Urinary bladder (tissue), 4 donors: ENCODE results near the gene TMPRSS4. TPM values are rescaled to one million over a fixed set of nuclear protein-coding genes. Genes with fewer than 3 reads are reported as not detected.

ENCODE experiments used
- DNase-seq: peaks from one replicate; pipeline ENCODE4 v3.0.0-alpha.2; 2015; ENCODE audit errors: extremely low spot score
- H3K27ac ChIP-seq: one replicate; pipeline ENCODE4 v1.5.1; 2013; ENCODE audit warnings: low read depth, mild to moderate bottlenecking, moderate library complexity
- H3K36me3 ChIP-seq: one replicate; pipeline ENCODE4 v1.6.1; 2013; ENCODE audit warnings: mild to moderate bottlenecking, moderate library complexity; ENCODE audit not compliant: insufficient read depth
- H3K4me1 ChIP-seq: one replicate; pipeline ENCODE4 v1.6.1; 2013; ENCODE audit warnings: mild to moderate bottlenecking, moderate library complexity; ENCODE audit not compliant: insufficient read depth
- H3K4me3 ChIP-seq: one replicate; pipeline ENCODE4 v1.5.1; 2013; ENCODE audit warnings: low read depth, low read length
- WGBS: extraction: QIAGEN DNeasy Blood & Tissue Kit; methylation state at CpG from one replicate; pipeline ENCODE4 v1.1.7; 2013; 5-methylcytosine and 5-hydroxymethylcytosine counted together
- polyA plus RNA-seq: library from polyadenylated mRNA; stranded (reverse); fragments of 200-250 nt; gene quantifications from one replicate; pipeline ENCODE4 v1.2.3, GENCODE V29; 2013
- total RNA-seq: library from RNA; depleted of rRNA; stranded (reverse); fragments of >200 nt; gene quantifications from one replicate; pipeline ENCODE4 v1.2.3, GENCODE V29; 2014
- donor health status: healthy with polysubstance abuse.
- donor health status: healthy.

TMPRSS4 gene
- total and polyA plus RNA-seq, 2 donors: 15.0 to 27.9 TPM

- H3K27ac ChIP-seq: peak overlapping the region; percentile 50
These were observed 2.1 kb downstream of the TMPRSS4 start for GRCh38 chr11:118078911-118079411.

GRCh38 chr11:118079491-118079890, 2.6 kb downstream of the TMPRSS4 start:
- 69% methylated on average over 10 of the region's 10 CpGs for WGBS
- Histone ChIP-seq H3K4me3 (no peak overlapping the region), H3K36me3 (no peaks in the 10 kb centered on the region), H3K27ac (peak overlapping the region; percentile 50), H3K4me1 (no peaks in the 10 kb centered on the region)
- DNase-seq: no peak

More at GRCh38 chr11:118078911-118079411, 2.1 kb downstream of the TMPRSS4 start:
- no peak overlapping the region for H3K4me3 ChIP-seq
- WGBS: 56% methylated on average over 5 of the region's 5 CpGs
- no peaks in the 10 kb centered on the region for H3K36me3 ChIP-seq
- no peak for DNase-seq
- H3K4me1 ChIP-seq: no peaks in the 10 kb centered on the region

GRCh38 chr11:118080296-118080695, 3.4 kb downstream of the TMPRSS4 start:
- no peak overlapping the region for H3K4me3 ChIP-seq
- no peak for DNase-seq
- H3K36me3 ChIP-seq: no peaks in the 10 kb centered on the region
- 89% methylated on average over 5 of the region's 5 CpGs for whole genome bisulfite sequencing
- peak overlapping the region; percentile 50 for H3K27ac ChIP-seq
- no peaks in the 10 kb centered on the region for H3K4me1 ChIP-seq

- H3K4me3 ChIP-seq: no peak overlapping the region
- no peak for DNase-seq
- WGBS: 63% methylated on average over 18 of the region's 18 CpGs
- no peaks in the 10 kb centered on the region for H3K36me3 ChIP-seq
- no peak overlapping the region for H3K27ac ChIP-seq
- H3K4me1 ChIP-seq: no peaks in the 10 kb centered on the region
These were observed 4.5 kb downstream of the TMPRSS4 start for GRCh38 chr11:118081241-118081958.

- no peak for DNase-seq
- no peak overlapping the region for H3K4me3 ChIP-seq
- 66% methylated on average over 21 of the region's 21 CpGs for WGBS
- no peak overlapping the region for H3K27ac ChIP-seq
- H3K36me3 ChIP-seq: no peaks in the 10 kb centered on the region
- no peaks in the 10 kb centered on the region for H3K4me1 ChIP-seq
These were observed 6.1 kb downstream of the TMPRSS4 start for GRCh38 chr11:118082880-118083552.

- Histone ChIP-seq H3K27ac (peak overlapping the region; percentile 11), H3K4me3 (no peak overlapping the region), H3K36me3 (no peaks in the 10 kb centered on the region), H3K4me1 (no peaks in the 10 kb centered on the region)
- WGBS: 16% methylated on average over 4 of the region's 4 CpGs
- DNase-seq: no peak
These were observed 7.4 kb downstream of the TMPRSS4 start for GRCh38 chr11:118084247-118084646.

- H3K36me3 ChIP-seq: no peaks in the 10 kb centered on the region
- no peaks in the 10 kb centered on the region for H3K4me1 ChIP-seq
- H3K4me3 ChIP-seq: no peak overlapping the region
- no peak overlapping the region for H3K27ac ChIP-seq
- DNase-seq: no peak
These were observed 7.8 kb downstream of the TMPRSS4 start for GRCh38 chr11:118084656-118085055.

- Histone ChIP-seq H3K4me1 (no peaks in the 10 kb centered on the region), H3K4me3 (no peak within 1 kb of the TSS), H3K27ac (no peak within 1 kb of the TSS), H3K36me3 (no peaks in the 10 kb centered on the region)
- DNase-seq: no peak
- WGBS: 69% methylated on average over 5 of the region's 5 CpGs
These were observed 10.3 kb downstream of the TMPRSS4 start, which contains the start of gene SMIM35 for GRCh38 chr11:118086913-118087768. SMIM35 (minus strand) TSS chr11:118086963; CDS start chr11:118086757, 206 bp downstream.

- H3K27ac ChIP-seq: no peak overlapping the region
- WGBS: 89% methylated on average over 6 of the region's 6 CpGs
These were observed 11.1 kb downstream of the TMPRSS4 start for GRCh38 chr11:118087931-118088330.

GRCh38 chr11:118088531-118088930, 11.7 kb downstream of the TMPRSS4 start:
- Histone ChIP-seq H3K4me1 (no peaks in the 10 kb centered on the region), H3K36me3 (no peaks in the 10 kb centered on the region), H3K4me3 (no peak overlapping the region), H3K27ac (no peak overlapping the region)
- 62% methylated on average over 4 of the region's 4 CpGs for WGBS
- DNase-seq: no peak

More at GRCh38 chr11:118087931-118088330, 11.1 kb downstream of the TMPRSS4 start:
- no peak for DNase-seq
- H3K4me3 ChIP-seq: no peak overlapping the region
- no peaks in the 10 kb centered on the region for H3K36me3 ChIP-seq
- H3K4me1 ChIP-seq: no peaks in the 10 kb centered on the region

- WGBS: 66% methylated on average over 7 of the region's 7 CpGs
- H3K4me3 ChIP-seq: no peak overlapping the region
- no peaks in the 10 kb centered on the region for H3K36me3 ChIP-seq
- DNase-seq: no peak
- H3K4me1 ChIP-seq: no peaks in the 10 kb centered on the region
- no peak overlapping the region for H3K27ac ChIP-seq
These were observed 13.8 kb downstream of the TMPRSS4 start for GRCh38 chr11:118090545-118091162.

GRCh38 chr11:118091690-118092089, 14.8 kb downstream of the TMPRSS4 start:
- H3K4me3 ChIP-seq: no peak overlapping the region
- DNase-seq: no peak
- H3K27ac ChIP-seq: no peak overlapping the region
- 31% methylated on average over 6 of the region's 6 CpGs for WGBS
- no peaks in the 10 kb centered on the region for H3K4me1 ChIP-seq
- H3K36me3 ChIP-seq: no peaks in the 10 kb centered on the region
